GM12891 (cell line): Measurements from ENCODE around the gene LDB2.

Experiments
- DNase-seq: peaks from one replicate; pipeline ENCODE4 v3.0.0; 2011; ENCODE audit warnings: low spot score; ENCODE audit not compliant: insufficient read length
- FAIRE-seq: peaks from 2 replicates; lab custom pipeline; 2011; peaks lifted over from hg19 to GRCh38; lab: Jason Lieb, UNC
- PAX5 ChIP-seq: IDR thresholded peaks from 2 replicates; pipeline ENCODE4 v1.6.1; 2011; ENCODE audit warnings: low read length, moderate library complexity, mild to moderate bottlenecking; ENCODE audit not compliant: insufficient read depth, severe bottlenecking
- POLR2A ChIP-seq: IDR thresholded peaks from 2 replicates; pipeline ENCODE4 v1.6.1; 2011; ENCODE audit warnings: low read depth, low read length, control low read depth
- POLR2AphosphoS5 ChIP-seq: IDR thresholded peaks from 2 replicates; pipeline ENCODE4 v1.6.1; 2011; ENCODE audit warnings: low read depth, low read length, control low read depth
- POU2F2 ChIP-seq: IDR thresholded peaks from 2 replicates; pipeline ENCODE4 v1.6.1; 2011; ENCODE audit warnings: low read depth, mild to moderate bottlenecking, control low read depth, low read length, moderate library complexity
- SPI1 ChIP-seq: IDR thresholded peaks from 2 replicates; pipeline ENCODE4 v1.6.1; 2011; ENCODE audit warnings: low read depth, low read length, control low read depth
- TAF1 ChIP-seq: IDR thresholded peaks from 2 replicates; pipeline ENCODE4 v1.6.1; 2011; ENCODE audit warnings: low read depth, low read length, control low read depth

LDB2 gene

GRCh38 chr4:16846540-16847117 lies 51.8 kb downstream of the LDB2 start:
- no peak for TF ChIP-seq TAF1
- no peak for TF ChIP-seq POLR2AphosphoS5
- TF ChIP-seq POLR2A, result no peak
- TF ChIP-seq POU2F2, result no peak
- no peak for TF ChIP-seq SPI1
- TF ChIP-seq PAX5, result no peak
- no peak for DNase-seq
- FAIRE-seq, result no peak

- TF ChIP-seq SPI1 (no peak), POLR2A (no peak), POU2F2 (no peak), POLR2AphosphoS5 (no peak), PAX5 (no peak), TAF1 (no peak)
- no peak for FAIRE-seq
- DNase-seq, result no peak
Observed at GRCh38 chr4:16844816-16845586, 53.4 kb downstream of the LDB2 start.

- TF ChIP-seq POLR2A, result no peak
- TF ChIP-seq PAX5, result no peak
- TF ChIP-seq POU2F2, result no peak
- no peak for TF ChIP-seq TAF1
- TF ChIP-seq SPI1, result no peak
- no peak for TF ChIP-seq POLR2AphosphoS5
- FAIRE-seq (no peak), DNase-seq (no peak)
Observed at GRCh38 chr4:16843831-16844508, 54.5 kb downstream of the LDB2 start.

- DNase-seq, result no peak
- no peak for FAIRE-seq
- TF ChIP-seq POU2F2 (no peak), POLR2A (no peak), TAF1 (no peak), SPI1 (no peak), POLR2AphosphoS5 (no peak), PAX5 (no peak)
Observed at GRCh38 chr4:16838226-16838875, 60.1 kb downstream of the LDB2 start.

- DNase-seq, result no peak
- no peak for FAIRE-seq
- TF ChIP-seq PAX5, result no peak
- TF ChIP-seq POLR2AphosphoS5, result no peak
- TF ChIP-seq POLR2A, result no peak
- no peak for TF ChIP-seq POU2F2
- no peak for TF ChIP-seq SPI1
- TF ChIP-seq TAF1, result no peak
Observed at GRCh38 chr4:16837475-16837874, 61.0 kb downstream of the LDB2 start.

- TF ChIP-seq POU2F2 (no peak), PAX5 (no peak), SPI1 (no peak), POLR2A (no peak), POLR2AphosphoS5 (no peak), TAF1 (no peak)
- FAIRE-seq (no peak), DNase-seq (no peak)
Observed at GRCh38 chr4:16836324-16836723, 62.1 kb downstream of the LDB2 start.

- no peak for DNase-seq
- FAIRE-seq, result no peak
- TF ChIP-seq TAF1 (no peak), POLR2AphosphoS5 (no peak), POLR2A (no peak), POU2F2 (no peak), PAX5 (no peak), SPI1 (no peak)
Observed at GRCh38 chr4:16835597-16836247, 62.7 kb downstream of the LDB2 start.

GRCh38 chr4:16834814-16835213 lies 63.6 kb downstream of the LDB2 start:
- no peak for DNase-seq
- FAIRE-seq, result no peak
- TF ChIP-seq TAF1, result no peak
- TF ChIP-seq SPI1, result no peak
- TF ChIP-seq POU2F2, result no peak
- TF ChIP-seq PAX5, result no peak
- no peak for TF ChIP-seq POLR2A
- TF ChIP-seq POLR2AphosphoS5, result no peak

GRCh38 chr4:16833722-16834121 lies 64.7 kb downstream of the LDB2 start:
- FAIRE-seq, result no peak
- TF ChIP-seq PAX5 (no peak), POU2F2 (no peak), POLR2AphosphoS5 (no peak), TAF1 (no peak), POLR2A (no peak), SPI1 (no peak)
- DNase-seq, result no peak
